Measurements from ENCODE around the gene ATP8B4. TPM values are rescaled to one million over a fixed set of nuclear protein-coding genes. Genes with fewer than 3 reads are reported as not detected.

The ATP8B4 gene
- total and polyA plus RNA-seq, 2 donors (not counting 3 experiments of a cell fraction or from before 2014, with no cell fraction given): not detected

GRCh38 chr15:49830391-49830790, 288.6 kb downstream of the ATP8B4 start:
- POLR2A ChIA-PET: no interaction called here
- dilution Hi-C loops (cut with MboI; ENCODE audit: extremely low pct_ligation_motif_present, low sequenced_read_pairs) (no loop called here), intact Hi-C loops (cut with micrococcal nuclease) (no loop called here)
- DNase-seq (ENCODE audit: low read depth, low spot score): no peak
- no peaks in the 10 kb centered on the region for H3K27me3 ChIP-seq (ENCODE audit: control insufficient read depth in 2 of 2, insufficient read depth in 2 of 2, low read length in 2 of 2)
- no peaks in the 10 kb centered on the region for H3K79me2 ChIP-seq (ENCODE audit: control insufficient read depth, insufficient read depth, low read length)
- H3K27ac ChIP-seq (ENCODE audit: insufficient read depth, low read depth, low read length): no peak overlapping the region
- no peak overlapping the region for H3K4me2 ChIP-seq (ENCODE audit: insufficient read depth, low read length)
- no peak overlapping the region for H3K4me3 ChIP-seq (replicated peaks in 1 of 3; ENCODE audit: insufficient read depth in 1 of 3, low read depth in 1 of 3, low read length in 3 of 3)
- H3K9me3 ChIP-seq (replicated peaks; ENCODE audit: control insufficient read depth, insufficient read depth, low read length): no peaks in the 10 kb centered on the region
- H3K36me3 ChIP-seq (ENCODE audit: control insufficient read depth in 2 of 2, extremely low read depth in 1 of 2, insufficient read depth in 2 of 2, low read length in 2 of 2): no peaks in the 10 kb centered on the region
- TF ChIP-seq MAX (IDR thresholded peaks at IDR 0.05; ENCODE audit: insufficient read depth, insufficient read length) (no peak), CTCF (IDR thresholded peaks at IDR 0.05; ENCODE audit: extremely low read depth in 1 of 2, insufficient read depth in 1 of 2, low read depth in 1 of 2, low read length in 2 of 2) (no peak), JUN (IDR thresholded peaks at IDR 0.05; ENCODE audit: borderline replicate concordance, insufficient read depth, insufficient read length, low read depth) (no peak), FOS (IDR thresholded peaks at IDR 0.05; ENCODE audit: borderline replicate concordance, insufficient read depth, low read length) (no peak), GATA2 (IDR thresholded peaks at IDR 0.05; ENCODE audit: insufficient read depth, insufficient read length, low read depth, low read length) (no peak), MYC (IDR thresholded peaks at IDR 0.05; ENCODE audit: low read depth, low read length) (no peak), POLR2A (IDR thresholded peaks at IDR 0.05; ENCODE audit: low read depth, low read length) (no peak), EZH2 (IDR thresholded peaks at IDR 0.05; ENCODE audit: borderline replicate concordance, low read depth, low read length, severe bottlenecking) (no peak), POLR2AphosphoS5 (IDR thresholded peaks at IDR 0.05; ENCODE audit: insufficient read depth, low read depth, low read length) (no peak)
- CTCF ChIA-PET: no interaction called here
- BruUV-seq (replicated peaks): no TSS peak
- no peak overlapping the region for H2AFZ ChIP-seq (ENCODE audit: low read depth, low read length)
- H3K9ac ChIP-seq (replicated peaks; ENCODE audit: extremely low read depth, insufficient read depth, low read length): no peak overlapping the region
- no peak for FAIRE-seq
- H4K20me1 ChIP-seq (replicated peaks; ENCODE audit: control insufficient read depth, extremely low read depth, insufficient read depth, low read length): no peaks in the 10 kb centered on the region
- H3K4me1 ChIP-seq (ENCODE audit: control insufficient read depth, extremely low read depth, insufficient read depth, low read length): peaks cover 8% of the 10 kb centered on the region
- H3K9me1 ChIP-seq (replicated peaks; ENCODE audit: control insufficient read depth, extremely low read depth, insufficient read depth, low read length): no peaks in the 10 kb centered on the region

All from endothelial cell of umbilical vein (primary cell).